D341Med (cell line): Measurements from ENCODE around the gene ERVK3-1.
"Not testable (repeated sequence)": the region's sequence is repeated elsewhere in the genome, so short reads cannot be mapped to it uniquely, and the experiment has no call there.

Experiments
- DNase-seq: peaks from one replicate; pipeline ENCODE4 v3.0.0; 2012; ENCODE audit warnings: low spot score

Gene ERVK3-1, protein sequence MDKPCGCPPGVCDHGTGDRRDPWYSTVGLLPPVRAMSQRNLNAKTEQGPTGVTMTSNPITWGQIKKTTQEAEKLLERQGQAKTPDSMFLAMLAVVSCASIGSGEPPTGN

GRCh38 chr19:58305065-58305931 is at the start of gene ERVK3-1:
TSS of gene ERVK3-1 (plus strand) at chr19:58305377. CDS start at chr19:58312169, 6,792 bp downstream.
- DNase-seq = peak; percentile 96

GRCh38 chr19:58258259-58258658 is 46.9 kb upstream of the ERVK3-1 start:
- not testable (repeated sequence) for DNase-seq

- DNase-seq = no peak
Measured at GRCh38 chr19:58261600-58261967, 43.6 kb upstream of the ERVK3-1 start.

- DNase-seq = no peak
Measured at GRCh38 chr19:58261968-58262921, 42.9 kb upstream of the ERVK3-1 start.

GRCh38 chr19:58262922-58263296 is 42.3 kb upstream of the ERVK3-1 start:
- DNase-seq = no peak

- no peak for DNase-seq
Measured at GRCh38 chr19:58265100-58265499, 40.1 kb upstream of the ERVK3-1 start.

GRCh38 chr19:58268344-58268743 is 36.8 kb upstream of the ERVK3-1 start:
- DNase-seq = no peak

- no peak for DNase-seq
Measured at GRCh38 chr19:58274771-58275201, 30.4 kb upstream of the ERVK3-1 start.

DNA sequence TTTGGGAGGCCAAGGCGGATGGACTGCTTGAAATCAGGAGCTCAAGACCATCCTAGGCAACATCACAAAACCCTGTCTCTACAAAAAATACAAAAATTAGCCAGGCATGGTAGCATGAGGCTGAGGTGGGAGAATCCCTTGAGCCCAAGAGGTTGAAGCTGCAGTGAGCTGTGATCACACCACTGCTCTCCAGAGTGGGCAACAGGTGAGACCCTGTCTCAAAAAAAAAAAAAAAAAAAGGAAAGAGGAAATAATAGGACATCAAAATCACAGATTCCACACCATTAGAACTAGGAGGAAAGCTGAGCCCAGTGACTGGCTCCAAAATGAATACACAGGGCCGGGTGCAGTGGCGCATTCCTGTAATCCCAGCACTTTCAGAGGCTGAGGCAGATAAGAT is 29.6 kb upstream of the ERVK3-1 start:
- DNase-seq = no peak

- DNase-seq = no peak
Measured at GRCh38 chr19:58277197-58277596, 28.0 kb upstream of the ERVK3-1 start.

GRCh38 chr19:58277748-58278540 is 27.2 kb upstream of the ERVK3-1 start:
- DNase-seq = no peak

DNA sequence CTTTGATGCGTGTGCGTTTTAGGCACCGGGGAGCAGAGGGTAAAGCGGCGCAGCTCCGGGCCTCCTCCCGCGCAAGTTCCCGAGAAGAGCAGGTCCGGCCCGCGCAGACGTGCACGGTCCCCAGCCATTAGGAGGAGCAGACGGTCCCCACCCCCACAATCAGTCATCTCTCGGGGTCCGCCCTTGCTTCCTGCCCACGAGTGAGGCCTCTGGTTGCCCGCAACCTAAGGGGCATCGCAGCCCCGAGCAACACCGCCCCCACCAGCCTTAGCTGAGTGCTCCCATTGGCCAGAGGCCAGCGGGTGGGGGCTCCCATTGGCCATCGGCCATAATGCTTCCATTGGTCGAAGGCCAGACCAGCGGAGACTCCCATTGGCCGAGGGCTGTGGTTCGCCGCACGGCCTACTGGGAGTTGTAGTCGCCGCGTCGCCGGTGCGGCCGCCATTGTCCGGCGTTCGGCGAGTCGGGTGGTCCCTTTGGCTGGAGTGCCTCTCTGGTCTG is 26.6 kb upstream of the ERVK3-1 start, which contains the start of gene ZNF8:
TSS of gene ZNF8 (plus strand) at position 415 of the 501 bp plus-strand sequence. CDS start 127 bp downstream, outside the sequence.
- DNase-seq = peak; percentile 99

DNA sequence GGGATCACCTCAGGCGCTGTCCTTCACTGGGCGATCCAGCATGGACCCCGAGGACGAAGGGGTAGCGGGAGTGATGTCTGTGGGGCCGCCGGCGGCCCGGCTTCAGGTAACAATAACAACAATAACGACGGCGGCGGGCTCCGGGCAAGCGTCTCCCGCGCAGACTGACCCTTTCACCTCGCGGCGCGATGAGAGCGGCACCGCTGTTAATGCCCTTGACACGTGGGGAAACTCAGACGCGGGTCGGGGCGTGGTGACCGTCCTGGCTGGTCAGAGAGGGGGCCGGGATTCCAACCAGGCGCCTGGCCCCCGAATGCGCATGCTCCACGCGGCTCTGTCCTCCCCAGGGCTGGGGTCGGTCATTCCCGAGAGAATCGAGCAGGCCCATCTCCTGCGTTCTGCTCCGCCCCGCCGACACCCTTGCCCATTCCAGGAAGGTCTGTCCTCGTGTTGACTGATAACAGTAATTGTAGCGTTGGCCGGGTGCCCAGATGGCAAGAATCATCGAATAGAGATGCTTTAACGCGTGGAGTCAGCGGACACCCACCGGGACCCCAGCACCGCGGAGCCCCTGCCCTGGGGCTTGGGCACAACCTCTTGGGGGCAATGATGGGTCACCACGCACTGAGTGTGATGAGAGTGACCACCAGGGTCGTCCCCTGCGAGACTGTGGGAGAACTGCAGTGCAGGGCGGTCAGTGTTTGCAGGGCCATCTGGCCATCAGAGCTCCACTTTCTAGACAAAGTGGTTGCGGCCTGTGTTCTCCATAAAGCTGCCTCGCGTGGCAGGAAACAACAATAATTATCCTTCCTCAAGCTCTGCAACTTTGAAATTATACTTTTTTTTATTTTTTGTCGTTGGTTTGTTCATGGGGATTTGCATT is 25.9 kb upstream of the ERVK3-1 start:
- DNase-seq = peak; percentile 82

- DNase-seq = no peak
Measured at GRCh38 chr19:58279925-58280316, 25.3 kb upstream of the ERVK3-1 start.

GRCh38 chr19:58284199-58284598 is 21.0 kb upstream of the ERVK3-1 start:
- DNase-seq = no peak

GRCh38 chr19:58291943-58292342 is 13.2 kb upstream of the ERVK3-1 start:
- no peak for DNase-seq

DNA sequence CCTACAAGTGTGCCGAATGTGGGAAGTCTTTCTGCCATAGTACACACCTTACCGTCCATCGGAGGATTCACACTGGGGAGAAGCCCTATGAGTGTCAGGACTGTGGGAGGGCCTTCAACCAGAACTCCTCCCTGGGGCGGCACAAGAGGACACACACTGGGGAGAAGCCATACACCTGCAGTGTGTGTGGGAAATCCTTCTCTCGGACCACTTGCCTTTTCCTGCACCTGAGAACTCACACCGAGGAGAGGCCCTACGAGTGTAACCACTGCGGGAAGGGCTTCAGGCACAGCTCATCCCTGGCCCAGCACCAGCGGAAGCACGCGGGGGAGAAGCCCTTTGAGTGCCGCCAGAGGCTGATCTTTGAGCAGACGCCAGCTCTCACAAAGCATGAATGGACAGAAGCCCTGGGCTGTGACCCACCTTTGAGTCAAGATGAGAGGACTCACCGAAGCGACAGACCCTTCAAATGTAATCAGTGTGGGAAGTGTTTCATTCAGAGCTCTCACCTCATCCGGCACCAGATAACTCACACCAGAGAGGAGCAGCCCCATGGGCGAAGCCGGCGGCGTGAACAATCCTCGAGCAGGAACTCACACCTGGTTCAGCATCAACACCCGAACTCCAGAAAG is 10.3 kb upstream of the ERVK3-1 start:
- no peak for DNase-seq

- DNase-seq = no peak
Measured at GRCh38 chr19:58296104-58296503, 9.1 kb upstream of the ERVK3-1 start.

DNA sequence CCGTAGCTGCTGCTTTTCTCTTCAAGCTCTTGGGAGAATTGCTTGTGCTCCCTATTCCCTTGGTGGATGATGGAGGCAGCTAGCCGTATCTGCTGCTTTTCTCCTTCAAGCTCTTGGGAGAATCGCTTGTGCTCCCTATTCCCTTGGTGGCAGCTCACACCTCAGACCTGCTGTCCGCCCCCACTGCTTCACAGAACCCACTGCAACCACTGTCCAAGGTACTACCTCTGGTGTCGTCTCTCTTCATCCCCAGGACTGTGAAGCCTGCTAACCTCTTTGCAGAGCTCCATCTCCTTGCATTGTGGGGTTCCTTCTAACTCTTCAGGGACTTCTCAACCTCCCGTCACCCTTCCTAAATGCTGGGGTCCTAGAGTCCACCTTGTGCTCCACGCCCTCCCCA is 4.6 kb upstream of the ERVK3-1 start:
- DNase-seq = no peak

DNA sequence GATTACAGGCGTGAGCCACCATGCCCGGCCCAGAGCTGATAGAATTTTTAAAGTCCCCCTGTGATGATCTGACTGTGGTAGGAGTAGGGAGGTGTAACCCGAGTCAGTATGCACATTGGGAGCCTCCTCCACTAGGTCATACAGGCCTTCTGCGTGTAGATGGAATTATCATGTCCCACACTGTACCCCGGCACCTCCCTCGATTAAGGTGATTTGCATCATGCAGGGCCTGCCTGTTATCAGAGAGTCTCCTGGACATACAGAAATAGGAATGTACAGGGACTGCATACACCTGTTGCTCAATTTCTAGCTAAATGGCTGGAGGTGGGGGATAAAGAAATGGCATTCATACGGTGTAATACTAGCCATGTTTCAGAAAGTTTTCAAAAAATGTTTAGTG is 922 bp upstream of the ERVK3-1 start:
- no peak for DNase-seq
